ENCODE measurements around the gene DNM1.

GRCh38 chr9:128180001-128180400 is 23.2 kb upstream of the DNM1 start:
- TF ChIP-seq CTCF (IDR thresholded peaks at IDR 0.05; ENCODE audit: low read length), result no peak
- TF ChIP-seq EZH2 (IDR thresholded peaks at IDR 0.05; ENCODE audit: borderline replicate concordance, low read length), result no peak

All from OCI-LY1 (cell line).